Left ventricle myocardium inferior (tissue), 1 donor: ENCODE results near the gene BTNL3. TPM values are rescaled to one million over a fixed set of nuclear protein-coding genes. Genes with fewer than 3 reads are reported as not detected.

Source experiments
- DNase-seq: peaks from one replicate; pipeline ENCODE4 v3.0.0-alpha.2; 2020
- H3K27ac ChIP-seq: fragments of 200-600 bp; replicated peaks from 2 replicates; pipeline ENCODE4 v1.8.0; 2021
- H3K27me3 ChIP-seq: fragments of 200-600 bp; 2 replicates; pipeline ENCODE4 v1.8.0; 2021; ENCODE audit warnings: low read depth
- H3K36me3 ChIP-seq: fragments of 200-600 bp; 2 replicates; pipeline ENCODE4 v1.8.0; 2021
- H3K4me1 ChIP-seq: fragments of 200-600 bp; 2 replicates; pipeline ENCODE4 v1.8.0; 2021
- H3K4me3 ChIP-seq: fragments of 200-600 bp; 2 replicates; pipeline ENCODE4 v1.8.0; 2021; ENCODE audit warnings: mild to moderate bottlenecking, moderate library complexity
- H3K9me3 ChIP-seq: fragments of 200-600 bp; replicated peaks from 2 replicates; pipeline ENCODE4 v1.8.0; 2021
- CTCF ChIP-seq: fragments of 200-600 bp; IDR thresholded peaks from 2 replicates; pipeline ENCODE4 v1.8.0; 2021; ENCODE audit warnings: antibody characterized with exemption, mild to moderate bottlenecking, borderline replicate concordance
- intact Hi-C: fragments of 100-400 bp; cut with micrococcal nuclease; formaldehyde crosslinking; loops from one replicate; pipeline ENCODE4 v1.11.0; 2022
- total RNA-seq: library from RNA; stranded (reverse); fragmentation: NEBNext Ultra II Directional; extraction: Animal tissue kit (Norgen Biotek cat#: 25700); gene quantifications from one replicate; pipeline ENCODE4 v1.2.1, GENCODE V29; 2021
- donor health status: DM: no; HTN: yes; CAD: no; lungs with severe emphysema.

The BTNL3 gene
- total RNA-seq, 1 donor from 2014 or later, result not detected

- Histone ChIP-seq H3K36me3 (no peaks in the 10 kb centered on the region), H3K4me1 (peaks cover 9% of the 10 kb centered on the region), H3K27ac (peak overlapping the region; percentile 11), H3K27me3 (peaks cover 53% of the 10 kb centered on the region), H3K9me3 (no peaks in the 10 kb centered on the region), H3K4me3 (no peak overlapping the region)
- intact Hi-C loops, result no loop called here
- TF ChIP-seq CTCF, result no peak
- no peak for DNase-seq
Observed at GRCh38 chr5:181036816-181037364, 48.2 kb downstream of the BTNL3 start.

- peaks cover 58% of the 10 kb centered on the region for H3K27me3 ChIP-seq
- TF ChIP-seq CTCF, result no peak
- H3K9me3 ChIP-seq, result no peaks in the 10 kb centered on the region
- H3K27ac ChIP-seq, result peak overlapping the region; percentile 46
- H3K36me3 ChIP-seq, result no peaks in the 10 kb centered on the region
- no peak for DNase-seq
- intact Hi-C loops, result no loop called here
- H3K4me3 ChIP-seq, result no peak overlapping the region
- peaks cover 9% of the 10 kb centered on the region for H3K4me1 ChIP-seq
Observed at GRCh38 chr5:181037365-181037861, 48.8 kb downstream of the BTNL3 start.

- no peak for TF ChIP-seq CTCF
- Histone ChIP-seq H3K4me3 (peak overlapping the region; percentile 64), H3K4me1 (peaks cover 17% of the 10 kb centered on the region), H3K36me3 (no peaks in the 10 kb centered on the region), H3K27me3 (peaks cover 76% of the 10 kb centered on the region), H3K9me3 (no peaks in the 10 kb centered on the region), H3K27ac (peak overlapping the region; percentile 92)
- no peak for DNase-seq
- intact Hi-C loops, result no loop called here
Observed at GRCh38 chr5:181039471-181039870, 50.8 kb downstream of the BTNL3 start.

GRCh38 chr5:181039931-181040630, 51.4 kb downstream of the BTNL3 start, which contains the start of gene BTNL9:
BTNL9 (plus strand) TSS chr5:181040266; CDS start chr5:181045490, 5,224 bp downstream.
- DNase-seq, result no peak
- Histone ChIP-seq H3K9me3 (no peaks in the 10 kb centered on the region), H3K4me3 (peak within 1 kb of the TSS; percentile 64), H3K4me1 (peaks cover 18% of the 10 kb centered on the region), H3K27ac (peak within 1 kb of the TSS; percentile 92), H3K36me3 (no peaks in the 10 kb centered on the region), H3K27me3 (peaks cover 79% of the 10 kb centered on the region)
- no peak for TF ChIP-seq CTCF
- intact Hi-C loops, result no loop called here

- no peak for TF ChIP-seq CTCF
- Histone ChIP-seq H3K27ac (peak overlapping the region; percentile 92), H3K4me1 (peaks cover 18% of the 10 kb centered on the region), H3K9me3 (no peaks in the 10 kb centered on the region), H3K27me3 (peaks cover 79% of the 10 kb centered on the region), H3K4me3 (peak overlapping the region; percentile 64), H3K36me3 (no peaks in the 10 kb centered on the region)
- DNase-seq, result no peak
- intact Hi-C loops, result no loop called here
Observed at GRCh38 chr5:181040631-181040945, 51.9 kb downstream of the BTNL3 start.
